HG03103 (cell line): ENCODE measurements around the gene ZNF749.
A peak's percentile ranks its signal among the peaks of the same experiment; 100 is the strongest.

Experiments used
- ATAC-seq: cut with Tn5 transposase; IDR thresholded peaks from one replicate; pipeline ENCODE4 v1.9.1; 2021; ENCODE audit warnings: low read depth; ENCODE audit not compliant: unreplicated experiment

The ZNF749 gene

DNA sequence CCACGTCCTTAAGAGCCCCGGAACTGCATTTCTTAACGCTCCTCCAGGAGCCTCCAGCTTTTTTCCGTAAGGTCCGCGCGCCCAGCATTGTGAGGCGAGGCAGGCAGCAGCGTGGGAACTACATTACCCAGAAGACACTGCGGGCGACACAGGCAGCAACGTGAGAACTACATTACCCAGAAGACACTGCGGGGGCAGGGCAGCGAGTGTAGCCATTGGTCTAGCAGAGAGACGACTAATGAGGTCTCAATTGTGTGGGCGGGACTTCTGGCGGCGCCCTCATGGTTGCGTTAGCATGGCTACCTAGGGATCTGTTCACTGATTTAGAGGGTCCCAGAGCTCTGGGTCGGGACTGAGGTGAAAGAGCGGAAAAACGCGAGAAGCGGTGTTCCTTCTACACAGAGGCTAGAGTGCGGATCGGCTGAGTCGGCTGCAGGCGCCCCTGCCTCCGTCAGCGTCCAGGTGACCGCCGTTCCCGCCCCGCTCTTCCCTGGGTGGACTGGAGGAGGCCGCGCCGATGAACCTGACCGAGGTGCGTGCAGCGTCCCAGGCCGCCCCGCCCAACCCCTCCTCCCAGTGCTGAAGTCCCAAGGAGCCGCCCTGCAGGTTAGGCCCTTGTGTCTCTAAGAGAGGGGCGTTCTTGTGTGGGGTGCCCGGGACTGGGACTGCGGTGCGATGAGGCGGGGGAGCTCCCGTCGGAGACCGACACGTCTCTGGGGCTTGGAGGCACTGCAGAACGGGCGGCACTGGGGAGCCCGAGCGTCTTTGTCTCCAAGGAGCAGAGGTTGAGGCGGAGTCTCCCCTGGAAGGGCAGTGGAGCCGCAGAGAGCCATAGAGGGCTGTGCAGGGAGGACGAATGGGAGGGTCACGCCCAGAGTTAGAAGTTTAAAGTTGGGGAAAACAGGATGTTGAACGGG lies at the start of gene ZNF749:
Gene ZNF749, plus strand, starts transcription at position 264 of the 917 bp plus-strand sequence. Its CDS starts 254 bp downstream, at position 518.
- ATAC-seq, result peak; percentile 92

DNA sequence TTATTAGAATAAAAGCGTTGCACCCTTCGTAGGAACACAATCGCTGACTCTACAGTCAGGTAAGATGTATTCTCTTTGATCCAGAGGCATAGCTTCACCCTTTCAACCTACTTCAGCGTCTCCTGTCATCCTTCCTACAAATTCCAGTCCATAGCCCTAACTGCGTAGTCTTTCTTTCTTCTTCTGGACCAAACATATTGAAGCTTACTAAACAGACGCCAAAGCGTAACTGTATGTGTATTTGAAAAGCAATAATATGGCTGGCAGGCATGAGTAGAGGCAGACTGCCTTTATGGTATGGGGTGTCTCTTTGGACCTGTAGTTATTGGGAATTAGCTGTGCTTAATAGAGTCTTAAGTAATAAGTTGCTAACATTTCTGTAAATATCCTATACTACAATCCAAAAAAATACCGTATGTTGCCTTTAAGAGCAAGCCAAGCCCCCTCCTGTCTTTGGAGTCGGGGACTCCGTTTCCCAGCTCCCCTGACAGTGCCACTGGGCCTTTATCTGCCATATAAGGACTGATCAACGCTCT lies 45.9 kb upstream of the ZNF749 start:
- no peak for ATAC-seq

DNA sequence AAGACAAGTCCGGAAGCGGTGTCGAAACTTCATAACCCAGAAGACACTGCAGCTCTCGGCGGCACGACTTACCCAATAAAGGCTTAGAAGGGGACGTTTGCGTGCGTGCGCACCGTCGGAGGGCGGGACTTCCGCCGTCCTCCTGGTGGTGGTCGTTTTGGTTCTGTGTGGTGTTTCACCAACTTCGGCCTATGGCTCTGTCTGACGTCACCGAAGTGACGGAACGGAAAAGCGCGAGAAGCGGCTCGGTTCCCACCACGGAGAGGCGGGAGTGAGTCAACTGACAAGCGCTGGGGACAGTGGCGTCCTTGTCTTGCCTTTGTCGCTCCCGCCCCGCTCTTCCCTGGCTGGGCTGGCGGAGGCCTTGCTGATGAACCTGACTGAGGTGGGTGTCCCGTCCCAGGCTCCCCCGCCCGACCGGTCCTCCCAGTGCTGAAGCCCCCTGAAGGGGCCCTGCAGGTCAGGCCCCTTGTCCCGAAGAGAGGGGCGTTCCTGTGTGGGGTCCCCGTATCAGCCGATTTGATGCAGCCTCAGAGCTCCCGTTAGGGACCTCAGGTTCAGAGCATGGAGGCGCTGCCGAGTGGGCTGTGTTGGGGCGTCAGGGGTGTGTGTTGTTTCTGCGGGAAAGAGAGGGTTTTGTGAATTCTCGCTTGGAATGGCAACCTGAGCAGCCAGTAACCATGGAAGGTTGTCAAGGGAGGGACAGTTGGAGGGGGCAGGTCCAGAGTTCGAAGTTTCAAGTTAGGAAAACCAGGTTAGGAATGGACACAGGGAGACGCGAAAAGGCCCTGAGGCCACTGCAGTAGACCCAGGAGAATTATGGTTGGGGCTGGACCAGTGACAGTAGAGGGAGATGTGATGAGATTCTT lies 45.2 kb upstream of the ZNF749 start, which contains the start of gene ZNF548:
Gene ZNF548, plus strand, starts transcription at position 125 of the 869 bp plus-strand sequence. Its CDS starts 246 bp downstream, at position 371.
- peak; percentile 96 for ATAC-seq

DNA sequence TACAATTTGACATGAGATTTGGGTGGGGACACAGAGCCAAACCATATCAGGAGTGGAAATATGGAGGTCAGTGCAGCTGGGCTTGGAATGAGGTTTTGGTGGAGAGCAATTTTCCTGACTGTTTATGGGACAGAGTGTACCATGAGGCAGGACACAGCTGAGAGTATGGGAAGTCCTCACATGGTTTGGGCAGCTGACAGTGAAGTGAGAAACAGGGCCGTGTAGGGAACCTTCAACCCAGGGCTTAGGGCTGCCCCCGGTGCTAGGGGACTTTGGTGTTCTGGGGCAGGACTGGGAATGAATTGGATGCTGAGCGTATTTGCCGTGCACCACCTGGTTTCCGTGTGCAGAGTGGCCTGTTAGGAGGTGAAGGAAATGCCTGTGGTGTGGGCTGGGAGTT lies 39.4 kb upstream of the ZNF749 start:
- ATAC-seq, result no peak

DNA sequence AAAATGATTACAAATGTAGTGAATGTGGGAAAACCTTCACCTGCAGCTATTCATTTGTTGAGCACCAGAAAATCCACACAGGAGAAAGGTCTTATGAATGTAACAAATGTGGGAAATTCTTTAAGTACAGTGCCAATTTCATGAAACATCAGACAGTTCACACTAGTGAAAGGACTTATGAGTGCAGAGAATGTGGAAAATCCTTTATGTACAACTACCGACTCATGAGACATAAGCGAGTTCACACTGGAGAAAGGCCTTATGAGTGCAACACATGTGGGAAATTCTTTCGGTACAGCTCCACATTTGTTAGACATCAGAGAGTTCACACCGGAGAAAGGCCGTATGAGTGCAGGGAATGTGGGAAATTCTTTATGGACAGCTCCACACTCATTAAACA lies 36.3 kb upstream of the ZNF749 start:
- no peak for ATAC-seq

DNA sequence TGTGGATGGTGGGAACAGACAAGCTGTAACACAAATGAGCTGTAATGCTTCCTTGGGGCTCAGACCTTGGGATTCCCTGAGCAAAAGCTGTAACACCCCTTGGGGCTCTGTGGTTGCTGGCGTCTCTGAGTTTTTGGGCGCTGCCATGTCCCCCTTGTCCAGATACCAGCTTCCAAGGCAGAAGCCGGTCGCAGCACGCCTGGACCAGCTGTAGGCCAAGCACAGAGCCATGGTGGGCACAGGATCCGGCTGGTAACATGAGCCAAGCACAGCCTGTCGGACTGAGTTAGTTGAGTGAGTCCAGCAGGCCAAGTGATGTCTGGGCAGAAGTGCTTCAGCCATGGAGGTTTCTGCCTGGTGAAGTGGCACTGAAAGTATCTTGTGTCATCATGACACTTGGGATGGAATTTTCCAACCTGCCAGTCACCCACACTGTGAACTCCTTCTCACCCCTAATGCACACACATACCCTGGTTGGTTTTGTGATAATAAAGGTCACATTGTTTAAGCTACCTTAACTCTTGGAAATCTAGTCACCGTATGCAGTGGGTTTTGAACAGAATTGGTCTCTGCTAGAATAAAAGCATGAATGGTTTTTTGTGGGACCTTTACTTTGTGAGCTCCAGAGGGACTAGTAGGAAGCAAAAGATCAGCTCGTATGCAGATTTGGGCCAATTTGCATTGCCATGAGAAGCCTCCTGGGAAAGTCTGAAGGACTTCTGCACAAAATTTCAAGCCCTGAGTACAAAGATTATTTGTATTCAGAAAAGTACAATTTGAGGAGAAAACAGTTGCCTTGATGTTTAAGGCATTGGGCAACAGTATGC lies 31.2 kb upstream of the ZNF749 start:
- no peak for ATAC-seq

DNA sequence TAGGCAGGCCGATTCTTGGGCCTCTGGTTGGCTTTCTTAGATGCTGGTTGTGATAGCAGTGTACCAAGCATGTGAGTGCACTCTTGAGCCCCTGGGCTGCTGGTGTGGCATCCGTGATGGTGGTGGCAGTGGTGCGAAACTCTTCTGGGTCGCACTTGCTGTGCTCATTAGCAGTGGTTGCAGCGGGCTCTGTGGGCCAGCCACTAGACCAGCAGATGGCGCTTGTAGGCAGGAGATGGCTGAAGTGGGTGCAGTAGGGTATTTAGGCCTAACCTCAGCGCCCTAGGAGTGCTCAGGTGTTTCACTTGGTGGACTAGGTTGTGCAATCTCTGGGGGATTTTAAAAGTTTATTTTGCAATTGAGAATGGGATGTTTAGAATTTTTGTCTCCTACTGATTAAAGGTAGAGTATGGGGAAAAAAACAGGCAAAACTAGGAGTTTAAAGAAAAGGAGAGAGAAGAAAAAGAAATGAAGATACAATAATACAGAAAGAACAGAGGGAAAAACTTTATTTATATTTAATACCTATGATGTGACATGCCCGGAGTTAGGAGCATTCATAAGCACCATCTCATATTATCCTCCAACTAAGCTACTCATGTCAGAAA lies 28.5 kb upstream of the ZNF749 start:
- ATAC-seq, result no peak

DNA sequence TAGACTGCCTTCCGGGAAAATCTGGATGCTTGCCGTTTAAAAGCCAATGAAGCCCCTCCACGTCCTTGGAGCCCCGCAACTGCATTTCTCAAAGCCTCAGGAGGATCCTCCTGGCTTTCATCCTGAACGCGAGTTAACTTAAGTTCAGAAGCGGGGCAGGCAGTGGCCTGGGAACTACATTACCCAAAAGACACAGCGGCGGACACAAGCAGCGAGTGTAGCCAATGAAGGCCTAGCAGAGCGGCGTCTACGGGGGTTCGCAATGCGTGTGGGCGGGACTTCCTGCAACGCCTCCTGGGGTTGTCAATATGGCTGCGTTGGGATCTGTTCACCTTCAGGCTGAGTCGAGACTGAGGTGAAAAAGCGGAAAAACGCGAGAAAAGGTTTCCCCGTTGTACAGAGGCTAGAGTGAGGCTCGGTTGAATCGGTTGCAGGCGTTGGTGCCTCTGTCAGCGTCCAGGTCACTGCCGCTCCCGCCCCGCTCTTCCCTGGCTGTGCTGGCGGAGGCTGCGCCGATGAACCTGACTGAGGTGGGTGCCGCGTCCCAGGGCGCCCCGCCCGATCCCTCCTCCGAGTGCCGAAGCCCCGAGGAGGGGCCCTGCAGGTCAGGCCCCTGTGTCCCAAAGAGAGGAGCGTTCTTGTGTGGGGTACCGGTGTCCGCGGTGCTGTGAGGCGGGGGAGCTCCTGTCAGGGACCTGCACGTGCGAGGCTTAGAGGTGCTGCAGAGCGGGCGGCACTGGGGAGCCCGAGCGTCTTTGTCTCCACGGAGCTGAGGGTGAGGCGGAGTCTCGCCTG lies 24.1 kb upstream of the ZNF749 start, which contains the start of gene ZNF17:
Gene ZNF17, plus strand, starts transcription at position 285 of the 795 bp plus-strand sequence. CDS start 2,455 bp downstream, outside the sequence.
- ATAC-seq, result peak; percentile 97

DNA sequence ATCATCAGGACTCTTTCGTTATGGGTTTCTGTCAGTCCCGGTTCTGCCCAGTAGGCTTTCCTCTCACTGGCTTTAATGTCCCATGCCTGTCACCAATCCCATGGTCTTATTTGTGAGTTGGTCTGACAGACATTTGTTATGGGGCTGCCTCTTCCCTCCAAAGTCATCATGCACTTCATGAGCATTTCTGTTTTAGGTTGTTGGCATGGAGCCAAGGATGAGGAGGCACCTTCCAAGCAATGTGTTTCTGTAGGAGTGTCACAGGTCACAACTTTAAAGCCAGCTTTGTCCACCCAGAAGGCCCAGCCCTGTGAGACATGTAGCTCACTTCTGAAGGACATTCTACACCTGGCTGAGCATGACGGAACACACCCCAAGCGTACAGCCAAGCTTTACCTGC lies 15.7 kb upstream of the ZNF749 start:
- no peak for ATAC-seq

DNA sequence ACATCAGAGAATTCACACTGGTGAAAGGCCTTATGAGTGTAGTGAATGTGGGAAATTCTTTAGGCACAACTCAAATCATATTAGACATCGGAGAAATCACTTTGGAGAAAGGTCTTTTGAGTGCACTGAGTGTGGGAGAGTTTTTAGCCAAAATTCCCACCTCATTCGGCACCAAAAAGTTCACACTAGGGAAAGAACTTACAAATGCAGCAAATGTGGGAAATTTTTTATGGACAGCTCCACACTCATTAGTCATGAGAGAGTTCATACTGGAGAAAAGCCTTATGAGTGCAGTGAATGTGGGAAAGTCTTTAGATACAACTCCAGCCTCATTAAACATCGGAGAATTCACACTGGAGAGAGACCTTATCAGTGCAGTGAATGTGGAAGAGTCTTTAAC lies 14.1 kb upstream of the ZNF749 start:
- ATAC-seq, result no peak

DNA sequence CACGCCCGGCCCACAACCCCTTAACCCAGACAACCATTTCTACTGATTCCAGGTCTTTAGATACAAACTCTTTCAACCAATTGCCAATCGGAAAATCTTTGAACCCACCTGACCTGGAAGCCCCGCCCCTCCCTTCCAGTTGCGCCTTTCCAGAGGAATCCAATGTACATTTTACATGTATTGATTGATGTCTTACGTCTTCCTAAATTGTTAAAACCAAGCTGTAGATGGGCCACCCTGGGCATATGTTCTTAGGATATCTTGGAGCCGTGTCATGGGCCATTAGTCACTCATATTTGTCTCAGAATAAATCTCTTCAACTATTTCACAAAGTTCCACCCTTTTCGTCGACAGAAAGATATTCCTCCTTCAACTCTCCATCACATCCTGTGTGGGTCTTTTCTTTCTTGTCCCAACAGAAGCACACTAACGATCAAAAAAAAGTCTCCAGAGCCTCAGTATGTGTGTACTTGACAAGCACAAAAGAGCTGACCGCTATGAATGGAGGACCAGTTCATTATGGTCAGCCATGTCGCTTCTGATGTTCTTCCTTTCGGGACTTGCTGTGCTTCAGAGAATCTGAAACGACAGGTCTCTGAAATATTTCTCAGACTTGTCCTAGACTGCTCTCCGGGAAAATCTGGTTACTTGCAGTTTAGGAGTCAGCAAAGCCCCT lies 601 bp upstream of the ZNF749 start:
- ATAC-seq, result no peak

DNA sequence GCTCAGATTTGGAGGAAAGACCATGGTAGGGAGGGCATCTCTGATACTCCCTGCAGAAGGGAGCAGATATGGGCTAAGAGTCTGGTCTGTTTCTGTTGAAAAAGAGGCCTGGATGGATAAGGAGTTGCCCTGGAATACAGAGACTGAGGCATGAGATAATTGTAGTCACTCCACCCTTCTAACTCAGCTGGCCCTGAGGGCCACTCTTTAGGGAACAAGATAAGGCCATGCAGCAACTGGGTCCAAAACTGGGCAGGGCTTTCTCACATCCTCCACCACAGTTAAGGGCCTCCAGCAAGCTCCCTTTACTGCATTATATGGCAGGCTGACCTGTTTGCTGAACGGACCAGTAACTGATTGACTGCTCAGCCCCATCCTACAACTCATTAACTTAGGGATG lies 1.3 kb downstream of the ZNF749 start:
- ATAC-seq, result no peak

DNA sequence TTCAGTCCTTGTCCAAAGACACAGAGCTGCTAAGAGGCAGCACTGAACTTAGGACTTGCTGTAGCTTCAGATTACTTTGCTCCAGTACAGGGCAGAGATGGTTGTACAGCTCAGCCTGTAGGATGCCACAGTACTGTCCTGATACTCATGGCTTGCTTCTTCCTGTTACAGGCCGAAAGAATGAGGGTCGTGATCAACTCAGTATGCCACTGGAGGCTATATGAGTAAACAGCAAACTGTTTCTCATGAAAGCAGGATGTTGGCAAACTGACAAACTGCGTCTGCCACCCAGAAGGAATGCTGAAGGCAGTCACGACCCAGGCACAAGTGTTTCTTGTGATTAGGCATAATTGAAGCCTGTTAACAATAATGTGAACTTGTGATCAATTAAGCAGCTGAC lies 2.8 kb downstream of the ZNF749 start:
- no peak for ATAC-seq

DNA sequence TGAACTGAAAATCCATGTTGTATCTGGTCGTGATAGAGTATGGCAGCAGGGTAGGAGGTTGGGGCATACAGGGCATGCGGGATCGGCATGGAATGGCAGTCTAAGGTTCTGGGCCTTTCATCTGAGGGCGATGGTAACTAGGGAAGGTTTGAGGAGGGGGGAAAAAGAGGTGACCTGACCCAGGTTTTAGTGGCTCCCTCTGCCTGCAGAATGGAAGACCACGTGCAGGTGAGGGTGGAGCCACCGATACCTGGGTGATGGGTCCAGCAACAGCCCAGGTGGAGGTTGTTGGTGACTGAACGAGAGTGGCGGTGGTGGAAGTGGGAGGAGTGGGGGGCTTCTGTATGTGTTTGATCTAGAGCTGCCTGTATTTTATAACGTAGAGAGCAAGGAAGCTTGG lies 3.8 kb downstream of the ZNF749 start:
- ATAC-seq, result no peak

DNA sequence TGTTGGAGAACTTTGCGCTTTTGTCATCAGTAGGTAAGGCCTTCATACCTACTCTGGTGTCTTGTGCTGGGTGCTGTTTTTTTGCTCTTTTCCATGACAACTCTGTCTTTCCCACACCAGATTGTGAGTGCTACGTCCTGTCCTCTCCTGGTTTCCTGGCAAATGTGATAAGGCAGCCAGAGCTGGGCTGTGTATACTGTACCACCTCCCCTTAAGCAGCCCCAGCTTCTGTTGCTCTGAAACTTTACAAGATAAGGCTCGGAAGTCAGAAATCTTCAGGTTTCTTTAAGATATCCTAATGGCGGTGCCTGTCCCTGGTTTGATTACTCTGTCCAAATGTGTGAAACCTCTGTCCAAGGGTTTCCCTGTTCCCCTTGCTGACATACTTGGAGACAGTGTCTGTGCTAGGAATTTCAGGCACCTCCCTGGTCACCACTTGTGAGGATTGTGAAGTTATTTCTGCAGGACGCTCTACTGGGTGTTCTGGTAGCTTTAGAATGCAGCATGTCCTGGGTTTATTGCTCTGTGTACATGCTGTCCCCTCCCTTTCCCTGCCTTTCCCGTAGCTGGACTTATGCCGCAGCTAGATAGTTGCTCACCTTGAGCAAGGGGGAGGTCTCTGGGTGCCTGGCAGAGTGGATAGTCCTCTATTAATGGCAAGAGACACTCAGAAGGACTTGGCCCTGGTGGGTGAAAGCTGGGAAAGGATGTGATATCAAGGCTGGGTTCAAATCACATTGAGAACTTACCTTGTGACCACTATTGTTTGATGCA lies 7.0 kb downstream of the ZNF749 start:
- no peak for ATAC-seq

DNA sequence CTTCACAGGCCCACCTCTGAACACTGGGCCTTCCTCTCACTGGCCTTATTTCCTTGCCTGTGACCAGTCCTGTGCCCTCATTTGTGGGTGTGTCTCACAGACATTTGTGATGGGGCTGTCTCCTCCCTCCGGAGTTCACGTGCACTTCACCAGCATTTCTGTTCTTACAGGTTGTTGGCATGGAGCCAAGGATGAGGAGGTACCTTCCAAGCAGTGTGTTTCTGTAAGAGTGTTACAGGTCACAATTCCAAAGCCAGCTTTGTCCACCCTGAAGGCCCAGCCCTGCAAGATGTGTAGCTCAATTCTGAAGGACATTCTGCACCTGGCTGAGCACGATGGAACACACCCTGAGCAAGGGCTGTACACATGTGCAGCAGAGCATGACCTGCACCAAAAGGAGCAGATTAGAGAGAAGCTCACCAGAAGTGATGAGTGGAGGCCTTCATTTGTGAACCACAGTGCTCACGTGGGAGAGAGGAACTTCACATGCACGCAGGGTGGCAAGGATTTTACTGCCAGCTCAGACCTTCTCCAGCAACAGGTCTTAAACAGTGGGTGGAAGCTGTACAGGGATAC lies 8.1 kb downstream of the ZNF749 start:
- no peak for ATAC-seq

DNA sequence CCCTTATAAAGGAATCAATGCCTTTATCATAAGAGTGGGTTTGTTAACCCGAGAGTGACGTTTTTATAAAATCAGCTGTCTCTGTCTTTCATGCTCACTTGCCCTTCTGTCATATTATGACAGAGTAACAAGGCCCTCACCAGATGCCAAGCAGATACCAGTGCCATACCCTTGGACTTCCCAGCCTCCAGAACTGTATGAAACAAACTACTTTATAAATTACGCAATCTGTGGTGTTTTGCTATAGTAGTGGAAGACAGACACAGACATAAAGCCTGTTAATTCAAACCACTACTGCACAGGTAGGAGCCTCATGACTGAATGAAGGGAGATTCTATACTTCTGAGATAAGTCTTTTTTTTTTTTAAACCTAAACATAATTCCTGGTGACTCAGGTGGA lies 17.2 kb downstream of the ZNF749 start:
- no peak for ATAC-seq
